PC-3 (cell line): ENCODE data around the gene KLF11.

Experiments used
- EZH2 ChIP-seq: fragments of 300-600 bp; sonication (generic); IDR thresholded peaks from one replicate; pipeline ENCODE4 v1.6.1; 2017; ENCODE audit warnings: antibody characterized with exemption, mild to moderate bottlenecking, low read length; ENCODE audit not compliant: unreplicated experiment
- TF ChIP-seq, protein P1 (sequence below): fragments of 300-600 bp; sonication (generic); conservative IDR thresholded peaks from 2 replicates; pipeline ENCODE4 v1.5.1; 2017; ENCODE audit warnings: antibody characterized with exemption, low read depth, mild to moderate bottlenecking, low read length

DNA sequence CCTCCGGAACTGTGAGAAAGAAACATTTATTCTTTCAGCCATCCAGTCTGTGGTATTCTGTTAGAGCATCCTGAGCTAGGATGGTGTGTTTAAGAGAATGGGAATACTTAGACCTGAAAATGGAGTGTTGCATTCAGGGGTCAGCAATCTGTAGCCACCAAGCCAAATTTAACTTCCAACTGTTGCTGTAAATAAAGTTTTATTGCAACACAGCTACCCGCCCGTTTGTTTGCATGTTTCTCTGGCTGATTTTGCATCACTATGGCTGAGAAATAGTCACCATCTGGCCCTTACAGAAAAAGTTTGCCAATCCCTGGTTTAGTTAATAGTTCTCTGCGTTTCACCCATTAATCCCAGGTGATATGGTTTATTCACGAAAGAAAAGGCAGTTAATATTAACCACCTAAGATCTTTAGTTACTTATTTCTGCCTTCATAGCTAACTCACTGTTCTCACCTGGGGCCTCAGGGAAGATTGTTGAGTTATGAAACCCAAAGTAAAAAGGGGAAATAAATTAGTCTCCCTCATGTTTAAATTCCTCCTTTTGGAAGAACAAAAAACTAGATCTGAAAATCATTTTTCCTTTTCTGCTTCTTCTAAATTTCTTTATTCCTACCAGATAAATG, 46.3 kb downstream of the KLF11 start:
- TF ChIP-seq, protein P1, sequence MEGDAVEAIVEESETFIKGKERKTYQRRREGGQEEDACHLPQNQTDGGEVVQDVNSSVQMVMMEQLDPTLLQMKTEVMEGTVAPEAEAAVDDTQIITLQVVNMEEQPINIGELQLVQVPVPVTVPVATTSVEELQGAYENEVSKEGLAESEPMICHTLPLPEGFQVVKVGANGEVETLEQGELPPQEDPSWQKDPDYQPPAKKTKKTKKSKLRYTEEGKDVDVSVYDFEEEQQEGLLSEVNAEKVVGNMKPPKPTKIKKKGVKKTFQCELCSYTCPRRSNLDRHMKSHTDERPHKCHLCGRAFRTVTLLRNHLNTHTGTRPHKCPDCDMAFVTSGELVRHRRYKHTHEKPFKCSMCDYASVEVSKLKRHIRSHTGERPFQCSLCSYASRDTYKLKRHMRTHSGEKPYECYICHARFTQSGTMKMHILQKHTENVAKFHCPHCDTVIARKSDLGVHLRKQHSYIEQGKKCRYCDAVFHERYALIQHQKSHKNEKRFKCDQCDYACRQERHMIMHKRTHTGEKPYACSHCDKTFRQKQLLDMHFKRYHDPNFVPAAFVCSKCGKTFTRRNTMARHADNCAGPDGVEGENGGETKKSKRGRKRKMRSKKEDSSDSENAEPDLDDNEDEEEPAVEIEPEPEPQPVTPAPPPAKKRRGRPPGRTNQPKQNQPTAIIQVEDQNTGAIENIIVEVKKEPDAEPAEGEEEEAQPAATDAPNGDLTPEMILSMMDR = no peak
- no peak for TF ChIP-seq EZH2
